Uterus (tissue), 4 donors: ENCODE measurements around the gene MCM5. TPM values are rescaled to one million over a fixed set of nuclear protein-coding genes. Genes with fewer than 3 reads are reported as not detected.

Experiments used
- DNase-seq, 2 donors: peaks; one replicate each; pipeline ENCODE4 v3.0.0-alpha.2; 2019 to 2020
- H3K27ac ChIP-seq, 2 donors: fragments of 200-600 bp; sonication (generic); 1 replicate in 1 of 2; 2 replicates in 1 of 2; pipeline ENCODE4 v1.5.1; 2016 to 2018
- H3K27me3 ChIP-seq, 2 donors: fragments of 200-600 bp; sonication (generic); one replicate each; pipeline ENCODE4 v1.5.1; 2018 to 2019; ENCODE audit warnings: control low read depth in 1 of 2
- H3K36me3 ChIP-seq, 2 donors: fragments of 200-600 bp; sonication (generic); one replicate each; pipeline ENCODE4 v1.5.1; 2019; ENCODE audit warnings: control low read depth in 1 of 2
- H3K4me1 ChIP-seq, 2 donors: fragments of 200-600 bp; sonication (generic); one replicate each; pipeline ENCODE4 v1.5.1; 2018 to 2019; ENCODE audit warnings: control low read depth in 1 of 2
- H3K4me3 ChIP-seq, 2 donors: fragments of 200-600 bp; sonication (generic); 1 replicate in 1 of 2; 2 replicates in 1 of 2; pipeline ENCODE4 v1.5.1; 2018 to 2019; ENCODE audit warnings: mild to moderate bottlenecking in 1 of 2
- H3K9me3 ChIP-seq, 2 donors: fragments of 200-600 bp; sonication (generic); one replicate each; pipeline ENCODE4 v1.5.1; 2019; ENCODE audit warnings: control low read depth in 1 of 2
- CTCF ChIP-seq, 4 experiments: fragments of 200-600 bp in 2 of 4; fragments of 450-650 bp in 2 of 4; sonication (generic) in 2 of 4; IDR thresholded peaks; one replicate each; pipeline ENCODE4 v1.5.1; 2016 to 2019; ENCODE audit warnings: antibody characterized with exemption in 4 of 4, mild to moderate bottlenecking in 2 of 4, moderate library complexity in 1 of 4
- POLR2A ChIP-seq, 2 donors: fragments of 450-650 bp; IDR thresholded peaks; one replicate each; pipeline ENCODE4 v1.6.1; 2016; ENCODE audit warnings: antibody characterized with exemption in 2 of 2, mild to moderate bottlenecking in 1 of 2, moderate library complexity in 1 of 2
- intact Hi-C: fragments of 100-400 bp; cut with DNase I; formaldehyde crosslinking; loops from one replicate; pipeline ENCODE4 v1.15.1; 2023; ENCODE audit warnings: low total_unique reads
- total RNA-seq, 4 donors: library from RNA; depleted of rRNA in 3 of 4; stranded (reverse); fragments of >200 nt in 3 of 4; gene quantifications; one replicate each; pipeline versions ENCODE4 v1.1.0 to v1.2.4, GENCODE V29; 2014 to 2023
- donor health status: DM: yes; HTN: yes; CAD: no.

MCM5 gene
- total RNA-seq, 4 donors from 2014 or later = 15.9 to 60.6 (median 40.3) TPM

GRCh38 chr22:35375526-35375925, 24.4 kb upstream of the MCM5 start:
- Histone ChIP-seq H3K27ac (peak overlapping the region in 1 of 2 donors; percentile 81), H3K27me3 (no peaks in the 10 kb centered on the region)

GRCh38 chr22:35376728-35377472, 23.0 kb upstream of the MCM5 start:
- Histone ChIP-seq H3K27me3 (no peaks in the 10 kb centered on the region), H3K27ac (peak overlapping the region; percentile 81 to 84), H3K9me3 (no peaks in the 10 kb centered on the region), H3K4me3 (no peak overlapping the region), H3K4me1 (no peaks in the 10 kb centered on the region), H3K36me3 (no peaks in the 10 kb centered on the region)
- TF ChIP-seq POLR2A (IDR thresholded peaks at IDR 0.05) (peak in 1 of 2 donors; percentile 11), CTCF (IDR thresholded peaks at IDR 0.05) (no peak)
- intact Hi-C loops = no loop called here
- DNase-seq = peak; percentile 95 to 98

More at GRCh38 chr22:35375526-35375925, 24.4 kb upstream of the MCM5 start:
- no peak for TF ChIP-seq CTCF (IDR thresholded peaks at IDR 0.05)
- TF ChIP-seq POLR2A (IDR thresholded peaks at IDR 0.05) = no peak
- intact Hi-C loops = no loop called here
- DNase-seq = no peak
- Histone ChIP-seq H3K36me3 (no peaks in the 10 kb centered on the region), H3K4me1 (peaks cover 0 to 2% of the 10 kb centered on the region in 2 donors), H3K4me3 (no peak overlapping the region), H3K9me3 (no peaks in the 10 kb centered on the region)

- Histone ChIP-seq H3K27me3 (no peaks in the 10 kb centered on the region), H3K4me3 (no peak overlapping the region), H3K9me3 (no peaks in the 10 kb centered on the region), H3K27ac (peak overlapping the region; percentile 81 to 84), H3K4me1 (no peaks in the 10 kb centered on the region), H3K36me3 (no peaks in the 10 kb centered on the region)
- no peak for DNase-seq
- intact Hi-C loops = no loop called here
- TF ChIP-seq POLR2A (IDR thresholded peaks at IDR 0.05) = no peak
- TF ChIP-seq CTCF (IDR thresholded peaks at IDR 0.05) = no peak
These were observed 22.2 kb upstream of the MCM5 start for GRCh38 chr22:35377735-35378134.

GRCh38 chr22:35378621-35379020, 21.3 kb upstream of the MCM5 start:
- H3K9me3 ChIP-seq = no peaks in the 10 kb centered on the region
- no peak overlapping the region for H3K27ac ChIP-seq
- no peaks in the 10 kb centered on the region for H3K27me3 ChIP-seq
- no peaks in the 10 kb centered on the region for H3K36me3 ChIP-seq
- no peaks in the 10 kb centered on the region for H3K4me1 ChIP-seq
- DNase-seq = no peak
- intact Hi-C loops = no loop called here
- TF ChIP-seq POLR2A (IDR thresholded peaks at IDR 0.05) (no peak), CTCF (IDR thresholded peaks at IDR 0.05) (no peak)
- H3K4me3 ChIP-seq = no peak overlapping the region

- Histone ChIP-seq H3K4me3 (no peak overlapping the region), H3K4me1 (no peaks in the 10 kb centered on the region), H3K36me3 (no peaks in the 10 kb centered on the region), H3K27ac (no peak overlapping the region), H3K27me3 (no peaks in the 10 kb centered on the region), H3K9me3 (no peaks in the 10 kb centered on the region)
- TF ChIP-seq POLR2A (IDR thresholded peaks at IDR 0.05) (no peak), CTCF (IDR thresholded peaks at IDR 0.05) (no peak)
- intact Hi-C loops = no loop called here
- DNase-seq = no peak
These were observed 20.6 kb upstream of the MCM5 start for GRCh38 chr22:35379146-35379993.
